ENCODE measurements around the gene MAP7.

Gene MAP7

GRCh38 chr6:136445063-136445462 lies 105.2 kb downstream of the MAP7 start:
- Histone ChIP-seq H3K9me3 (ENCODE audit: insufficient read depth, low read length) (no peaks in the 10 kb centered on the region), H3K36me3 (replicated peaks; ENCODE audit: low read depth, low read length) (no peaks in the 10 kb centered on the region), H3K4me2 (ENCODE audit: low read length) (no peak overlapping the region), H4K20me1 (ENCODE audit: insufficient read depth, low read length) (no peaks in the 10 kb centered on the region), H3K27me3 (ENCODE audit: low read depth, low read length) (no peaks in the 10 kb centered on the region), H3K27ac (ENCODE audit: low read length) (no peak overlapping the region), H3K4me1 (ENCODE audit: low read length) (no peaks in the 10 kb centered on the region), H3K4me3 (ENCODE audit: low read length) (no peak overlapping the region), H2AFZ (ENCODE audit: low read depth, low read length) (no peak overlapping the region), H3K9ac (ENCODE audit: low read length) (no peak overlapping the region), H3K79me2 (ENCODE audit: low read length) (no peaks in the 10 kb centered on the region)
- no peak for TF ChIP-seq EZH2phosphoT487 (IDR thresholded peaks at IDR 0.05; ENCODE audit: low read depth)
- TF ChIP-seq CTCF (IDR thresholded peaks at IDR 0.05; ENCODE audit: low read depth, low read length), result no peak

GRCh38 chr6:136440203-136440602 lies 110.0 kb downstream of the MAP7 start:
- H3K27ac ChIP-seq (ENCODE audit: low read length), result no peak overlapping the region
- no peak overlapping the region for H2AFZ ChIP-seq (ENCODE audit: low read depth, low read length)
- no peak overlapping the region for H3K9ac ChIP-seq (ENCODE audit: low read length)
- H3K4me1 ChIP-seq (ENCODE audit: low read length), result no peaks in the 10 kb centered on the region
- no peaks in the 10 kb centered on the region for H3K27me3 ChIP-seq (ENCODE audit: low read depth, low read length)
- H4K20me1 ChIP-seq (ENCODE audit: insufficient read depth, low read length), result no peaks in the 10 kb centered on the region
- TF ChIP-seq EZH2phosphoT487 (IDR thresholded peaks at IDR 0.05; ENCODE audit: low read depth) (no peak), CTCF (IDR thresholded peaks at IDR 0.05; ENCODE audit: low read depth, low read length) (no peak)
- no peak overlapping the region for H3K4me2 ChIP-seq (ENCODE audit: low read length)
- H3K79me2 ChIP-seq (ENCODE audit: low read length), result no peaks in the 10 kb centered on the region
- no peaks in the 10 kb centered on the region for H3K9me3 ChIP-seq (ENCODE audit: insufficient read depth, low read length)
- H3K36me3 ChIP-seq (replicated peaks; ENCODE audit: low read depth, low read length), result no peaks in the 10 kb centered on the region
- H3K4me3 ChIP-seq (ENCODE audit: low read length), result no peak overlapping the region

- TF ChIP-seq EZH2phosphoT487 (IDR thresholded peaks at IDR 0.05; ENCODE audit: low read depth) (no peak), CTCF (IDR thresholded peaks at IDR 0.05; ENCODE audit: low read depth, low read length) (no peak)
These were observed 110.6 kb downstream of the MAP7 start for GRCh38 chr6:136439514-136440190.

GRCh38 chr6:136438441-136438840 lies 111.8 kb downstream of the MAP7 start:
- no peaks in the 10 kb centered on the region for H3K27me3 ChIP-seq (ENCODE audit: low read depth, low read length)
- no peak overlapping the region for H3K4me3 ChIP-seq (ENCODE audit: low read length)
- H3K4me1 ChIP-seq (ENCODE audit: low read length), result no peaks in the 10 kb centered on the region
- H2AFZ ChIP-seq (ENCODE audit: low read depth, low read length), result no peak overlapping the region
- H3K9me3 ChIP-seq (ENCODE audit: insufficient read depth, low read length), result no peaks in the 10 kb centered on the region
- H3K4me2 ChIP-seq (ENCODE audit: low read length), result no peak overlapping the region
- H4K20me1 ChIP-seq (ENCODE audit: insufficient read depth, low read length), result no peaks in the 10 kb centered on the region
- TF ChIP-seq EZH2phosphoT487 (IDR thresholded peaks at IDR 0.05; ENCODE audit: low read depth), result no peak
- TF ChIP-seq CTCF (IDR thresholded peaks at IDR 0.05; ENCODE audit: low read depth, low read length), result no peak
- H3K79me2 ChIP-seq (ENCODE audit: low read length), result no peaks in the 10 kb centered on the region
- H3K27ac ChIP-seq (ENCODE audit: low read length), result no peak overlapping the region
- no peaks in the 10 kb centered on the region for H3K36me3 ChIP-seq (replicated peaks; ENCODE audit: low read depth, low read length)
- no peak overlapping the region for H3K9ac ChIP-seq (ENCODE audit: low read length)

More at GRCh38 chr6:136439514-136440190, 110.6 kb downstream of the MAP7 start:
- Histone ChIP-seq H3K79me2 (ENCODE audit: low read length) (no peaks in the 10 kb centered on the region), H3K36me3 (replicated peaks; ENCODE audit: low read depth, low read length) (no peaks in the 10 kb centered on the region), H3K27ac (ENCODE audit: low read length) (no peak overlapping the region), H3K4me1 (ENCODE audit: low read length) (no peaks in the 10 kb centered on the region), H3K9ac (ENCODE audit: low read length) (no peak overlapping the region), H3K4me2 (ENCODE audit: low read length) (no peak overlapping the region), H2AFZ (ENCODE audit: low read depth, low read length) (no peak overlapping the region), H3K9me3 (ENCODE audit: insufficient read depth, low read length) (no peaks in the 10 kb centered on the region), H3K4me3 (ENCODE audit: low read length) (no peak overlapping the region), H4K20me1 (ENCODE audit: insufficient read depth, low read length) (no peaks in the 10 kb centered on the region), H3K27me3 (ENCODE audit: low read depth, low read length) (no peaks in the 10 kb centered on the region)

Data from OCI-LY3 (cell line).